Common myeloid progenitor, CD34-positive (primary cell): Measurements from ENCODE around the gene CD74.

Experiments used
- CTCF ChIA-PET: fragments of 350-600 bp; sonication (Branson Sonifier 250); formaldehyde crosslinking; loops from one replicate; lab custom pipeline; 2021; ENCODE audit warnings: antibody characterized with exemption; lab: Charles Lee
- POLR2A ChIA-PET: fragments of 350-600 bp; sonication (Branson Sonifier 250); formaldehyde crosslinking; loops from one replicate; lab custom pipeline; 2021; ENCODE audit warnings: antibody characterized with exemption; lab: Charles Lee
- DNase-seq, 3 donors: peaks; one replicate each; pipeline versions ENCODE4 v3.0.0 to v3.0.0-alpha.2; 2013
- H3K27ac ChIP-seq, 2 experiments: 1 replicate in 1 of 2; 2 replicates in 1 of 2; pipeline ENCODE4 v1.7.0; 2013; ENCODE audit warnings: inconsistent platforms in 2 of 2, low read length in 2 of 2, mild to moderate bottlenecking in 2 of 2, low read depth in 1 of 2, moderate library complexity in 1 of 2; ENCODE audit not compliant: severe bottlenecking in 2 of 2, insufficient read depth in 1 of 2, poor library complexity in 1 of 2
- H3K27me3 ChIP-seq, 5 experiments: replicated peaks in 2 of 5; 1 replicate in 3 of 5; 2 replicates in 2 of 5; pipeline versions ENCODE4 v1.6.1 to v1.7.0; 2013; ENCODE audit warnings: low read length in 4 of 5, mild to moderate bottlenecking in 2 of 5, moderate library complexity in 2 of 5, inconsistent platforms in 1 of 5; ENCODE audit not compliant: insufficient read depth in 5 of 5, control insufficient read depth in 4 of 5
- H3K36me3 ChIP-seq, 4 experiments: 1 replicate in 2 of 4; 2 replicates in 2 of 4; pipeline versions ENCODE4 v1.6.1 to v1.7.0; 2013; ENCODE audit warnings: low read length in 3 of 4, control low read depth in 1 of 4, mild to moderate bottlenecking in 1 of 4; ENCODE audit not compliant: control insufficient read depth in 4 of 4, insufficient read depth in 4 of 4
- H3K4me1 ChIP-seq, 4 experiments: 1 replicate in 3 of 4; 2 replicates in 1 of 4; pipeline versions ENCODE4 v1.6.1 to v1.7.1; 2013; ENCODE audit warnings: low read length in 3 of 4, mild to moderate bottlenecking in 3 of 4, control low read depth in 1 of 4, inconsistent platforms in 1 of 4, moderate library complexity in 1 of 4; ENCODE audit not compliant: control insufficient read depth in 4 of 4, insufficient read depth in 4 of 4; ENCODE audit errors: control extremely low read depth in 1 of 4
- H3K4me3 ChIP-seq, 7 experiments: 1 replicate in 4 of 7; 2 replicates in 3 of 7; pipeline versions ENCODE4 v1.5.1 to v1.7.0; 2013; ENCODE audit warnings: mild to moderate bottlenecking in 7 of 7, low read length in 6 of 7, moderate library complexity in 6 of 7, inconsistent platforms in 2 of 7, low read depth in 2 of 7, control low read depth in 1 of 7; ENCODE audit not compliant: insufficient read depth in 4 of 7, control insufficient read depth in 1 of 7; ENCODE audit errors: extremely low read depth in 1 of 7
- H3K9me3 ChIP-seq, 5 experiments: 1 replicate in 4 of 5; 2 replicates in 1 of 5; pipeline versions ENCODE4 v1.6.1 to v1.7.1; 2013; ENCODE audit warnings: low read length in 4 of 5, mild to moderate bottlenecking in 2 of 5, inconsistent platforms in 1 of 5, low read depth in 1 of 5, moderate library complexity in 1 of 5; ENCODE audit not compliant: control insufficient read depth in 4 of 5, insufficient read depth in 2 of 5; ENCODE audit errors: control extremely low read depth in 1 of 5
- WGBS: methylation state at CpG from one replicate; pipeline ENCODE4 v1.1.5; 2013; ENCODE audit not compliant: insufficient coverage; 5-methylcytosine and 5-hydroxymethylcytosine counted together

The CD74 gene

GRCh38 chr5:150397146-150397781 is 15.4 kb downstream of the CD74 start:
- ChIA-PET CTCF (interaction anchor here (0.6 to 11.0 kb wide), 13 partner anchors 8 to 450 kb away, joined by 3 to 165 read pairs (median 7); partner anchors contain the start of genes CD74 and RPS14), POLR2A (interaction anchor here (0.7 to 2.3 kb wide), 3 partner anchors 14 to 39 kb away, joined by 4 to 9 read pairs (median 8); no protein-coding TSS in a partner anchor)
- Histone ChIP-seq H3K27me3 (no peaks in the 10 kb centered on the region), H3K4me1 (peaks cover 0 to 7% (median 5%) of the 10 kb centered on the region in 4 experiments), H3K9me3 (no peaks in the 10 kb centered on the region), H3K27ac (no peak overlapping the region), H3K36me3 (peaks cover 4 to 94% (median 67%) of the 10 kb centered on the region in 4 experiments), H3K4me3 (no peak overlapping the region)
- WGBS, result 97% methylated on average over 14 of the region's 14 CpGs
- DNase-seq, result peak in 2 of 3 donors; percentile 61 to 69

DNA sequence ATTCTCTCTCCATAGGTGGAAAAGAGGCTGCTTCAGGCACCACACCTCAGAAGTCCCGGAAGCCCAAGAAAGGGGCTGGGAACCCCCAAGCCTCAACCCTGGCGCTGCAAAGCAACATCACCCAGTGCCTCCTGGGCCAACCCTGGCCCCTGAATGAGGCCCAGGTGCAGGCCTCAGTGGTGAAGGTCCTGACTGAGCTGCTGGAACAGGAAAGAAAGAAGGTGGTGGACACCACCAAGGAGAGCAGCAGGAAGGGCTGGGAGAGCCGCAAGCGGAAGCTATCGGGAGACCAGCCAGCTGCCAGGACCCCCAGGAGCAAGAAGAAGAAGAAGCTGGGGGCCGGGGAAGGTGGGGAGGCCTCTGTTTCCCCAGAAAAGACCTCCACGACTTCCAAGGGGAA is 16.4 kb downstream of the CD74 start:
- no peak overlapping the region for H3K27ac ChIP-seq
- H3K9me3 ChIP-seq, result no peaks in the 10 kb centered on the region
- ChIA-PET CTCF (interaction anchor here (0.7 to 11.0 kb wide), 8 partner anchors 9 to 103 kb away, joined by 4 to 165 read pairs (median 8); partner anchors contain the start of gene CD74), POLR2A (interaction anchor here (0.6 to 0.7 kb wide), 2 partner anchors 32 to 390 kb away, joined by 3 read pairs; no protein-coding TSS in a partner anchor)
- H3K4me3 ChIP-seq, result no peak overlapping the region
- H3K4me1 ChIP-seq, result no peaks in the 10 kb centered on the region
- no peaks in the 10 kb centered on the region for H3K27me3 ChIP-seq
- 98% methylated on average over 7 of the region's 7 CpGs for WGBS
- peaks cover 4 to 94% (median 71%) of the 10 kb centered on the region in 4 experiments for H3K36me3 ChIP-seq
- peak in 2 of 3 donors; percentile 42 to 46 for DNase-seq

DNA sequence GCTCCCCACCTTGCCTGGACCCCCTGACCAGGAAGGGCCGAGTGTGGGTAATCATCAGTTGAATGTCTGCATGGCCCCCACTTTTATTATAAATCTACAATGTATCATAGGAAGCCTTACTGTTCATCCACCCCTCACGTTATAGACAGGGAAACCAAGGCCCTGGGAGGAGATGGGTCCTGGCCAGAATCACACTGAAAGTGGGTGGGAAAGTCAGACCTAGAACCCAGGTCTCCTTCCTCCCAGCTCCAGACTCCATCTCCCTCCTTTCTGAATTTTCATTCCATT is 17.1 kb downstream of the CD74 start:
- no peaks in the 10 kb centered on the region for H3K27me3 ChIP-seq
- H3K9me3 ChIP-seq, result no peaks in the 10 kb centered on the region
- ChIA-PET POLR2A (interaction anchor here (0.7 kb wide), 1 partner anchor 33 kb away, joined by 3 read pairs; no protein-coding TSS in a partner anchor), CTCF (interaction anchor here (1.0 to 11.0 kb wide), 8 partner anchors 9 to 47 kb away, joined by 3 to 165 read pairs (median 8); partner anchors contain the start of gene CD74)
- no peak overlapping the region for H3K4me3 ChIP-seq
- H3K27ac ChIP-seq, result no peak overlapping the region
- no CpG with 5 or more reads among the region's 2 CpGs for WGBS
- H3K4me1 ChIP-seq, result no peaks in the 10 kb centered on the region
- peaks cover 4 to 94% (median 73%) of the 10 kb centered on the region in 4 experiments for H3K36me3 ChIP-seq
- peak in 1 of 3 donors; percentile 48 for DNase-seq

DNA sequence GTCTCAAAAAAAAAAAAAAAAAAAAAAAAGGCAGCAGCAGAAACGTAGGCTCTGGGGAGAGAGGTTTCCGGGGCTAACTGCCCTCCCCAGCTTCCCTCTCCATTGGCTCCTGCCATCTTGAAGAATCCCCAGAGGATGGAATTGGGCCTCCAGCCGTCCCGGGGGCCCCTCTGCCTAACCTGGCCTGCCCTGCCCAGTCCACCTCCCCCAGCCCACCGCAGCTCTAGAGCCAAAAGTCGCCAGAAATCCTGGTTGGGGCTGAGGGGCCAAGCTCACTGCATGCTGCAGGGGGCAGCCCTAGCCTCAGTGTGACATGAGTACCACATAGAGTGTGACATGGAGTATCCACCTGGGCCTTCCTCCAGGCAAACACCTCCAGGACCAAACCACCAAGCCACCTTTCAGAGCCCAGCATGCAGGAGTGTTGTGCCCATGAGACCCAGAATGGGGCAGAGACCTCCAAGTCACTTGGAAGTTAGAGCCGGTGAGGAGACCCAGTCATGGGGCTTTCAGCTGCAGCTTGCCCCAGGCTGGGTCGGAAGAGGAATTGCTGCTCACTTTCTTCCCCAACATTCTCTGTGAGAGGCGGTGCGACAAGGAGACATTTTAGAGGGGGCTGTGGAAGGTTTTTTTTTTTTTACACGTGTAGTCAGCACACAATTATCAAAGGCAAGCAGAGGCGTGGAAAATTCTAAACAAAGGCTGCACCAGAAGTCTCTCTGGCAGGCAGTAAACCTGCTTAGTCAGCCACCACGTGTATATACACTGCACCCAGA is 17.6 kb downstream of the CD74 start:
- peak in 2 of 3 donors; percentile 50 to 54 for DNase-seq
- WGBS, result 89% methylated on average over 9 of the region's 13 CpGs
- peaks cover 2 to 93% (median 72%) of the 10 kb centered on the region in 4 experiments for H3K36me3 ChIP-seq
- no peaks in the 10 kb centered on the region for H3K27me3 ChIP-seq
- no peak overlapping the region for H3K27ac ChIP-seq
- ChIA-PET POLR2A (interaction anchor here (0.7 kb wide), 1 partner anchor 33 kb away, joined by 3 read pairs; no protein-coding TSS in a partner anchor), CTCF (interaction anchor here (1.0 to 11.0 kb wide), 9 partner anchors 8 to 47 kb away, joined by 3 to 165 read pairs (median 6); partner anchors contain the start of gene CD74)
- H3K9me3 ChIP-seq, result no peaks in the 10 kb centered on the region
- no peaks in the 10 kb centered on the region for H3K4me1 ChIP-seq
- no peak overlapping the region for H3K4me3 ChIP-seq

DNA sequence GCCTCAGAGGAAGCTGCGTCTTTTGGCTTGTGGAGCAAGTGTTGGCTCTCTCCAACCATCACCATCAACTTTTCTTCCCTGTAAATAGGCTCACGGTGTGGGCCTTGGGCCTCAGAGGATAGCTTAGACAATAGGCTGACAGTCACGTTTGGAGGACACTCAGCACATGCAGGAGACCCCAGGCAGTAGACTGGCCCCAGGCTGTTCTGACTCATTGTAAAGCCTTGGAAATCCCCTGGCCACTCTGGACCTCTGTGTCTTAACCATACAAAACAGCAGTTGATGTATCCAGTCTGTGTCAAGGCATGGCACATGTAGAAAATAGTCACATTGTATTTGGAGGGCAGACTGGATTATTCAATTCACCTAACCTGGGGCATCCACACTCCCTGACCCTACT is 18.6 kb downstream of the CD74 start:
- CTCF ChIA-PET, result interaction anchor here (1.1 to 11.0 kb wide), 5 partner anchors 13 to 42 kb away, joined by 3 to 165 read pairs (median 4); partner anchors contain the start of gene CD74

GRCh38 chr5:150393096-150393645 is 19.5 kb downstream of the CD74 start:
- ChIA-PET POLR2A (no interaction called here), CTCF (interaction anchor here (1.7 to 11.0 kb wide), 2 partner anchors 14 to 43 kb away, joined by 4 to 165 read pairs; no protein-coding TSS in a partner anchor)
- no peak overlapping the region for H3K27ac ChIP-seq
- no peaks in the 10 kb centered on the region for H3K4me1 ChIP-seq
- no peaks in the 10 kb centered on the region for H3K9me3 ChIP-seq
- peak in 2 of 3 donors; percentile 44 to 45 for DNase-seq
- H3K27me3 ChIP-seq, result no peaks in the 10 kb centered on the region
- no peak overlapping the region for H3K4me3 ChIP-seq
- 100% methylated on average over 2 of the region's 3 CpGs for WGBS
- H3K36me3 ChIP-seq, result peaks cover 10 to 92% (median 72%) of the 10 kb centered on the region in 4 experiments

More for the DNA sequence above, 18.6 kb downstream of the CD74 start:
- 96% methylated on average over 2 of the region's 3 CpGs for WGBS
- Histone ChIP-seq H3K36me3 (peaks cover 8 to 93% (median 74%) of the 10 kb centered on the region in 4 experiments), H3K4me3 (no peak overlapping the region), H3K9me3 (no peaks in the 10 kb centered on the region), H3K27ac (no peak overlapping the region), H3K4me1 (no peaks in the 10 kb centered on the region), H3K27me3 (no peaks in the 10 kb centered on the region)
- POLR2A ChIA-PET, result no interaction called here
- peak in 2 of 3 donors; percentile 68 to 70 for DNase-seq
